Mammary epithelial cell (primary cell): ENCODE data around the gene EEPD1.

ENCODE experiments used
- CTCF ChIP-seq, 2 donors: IDR thresholded peaks in 1 of 2; conservative IDR thresholded peaks in 1 of 2; 2 replicates each; pipeline ENCODE4 v1.5.1; 2011 to 2012; ENCODE audit warnings: inconsistent platforms in 2 of 2, low read length in 2 of 2, mild to moderate bottlenecking in 2 of 2, control low read depth in 1 of 2, low read depth in 1 of 2; ENCODE audit not compliant: insufficient read depth in 1 of 2; ENCODE audit errors: extremely low read depth in 1 of 2
- EZH2 ChIP-seq: IDR thresholded peaks from 2 replicates; pipeline ENCODE4 v1.6.1; 2012; ENCODE audit warnings: low read length, inconsistent platforms, borderline replicate concordance

- TF ChIP-seq CTCF (conservative IDR thresholded peaks at IDR 0.05 in 1 of 2, IDR thresholded peaks at IDR 0.05 in 1 of 2; ENCODE audit: extremely low read depth in 1 of 2, insufficient read depth in 1 of 2, low read depth in 1 of 2, low read length in 2 of 2) (no peak), EZH2 (no peak)
Measured at GRCh38 chr7:36224934-36225858, 72.1 kb downstream of the EEPD1 start.
